CD4-positive, alpha-beta T cell treated with Interferon gamma for 1 hour (primary cell): ENCODE data around the gene BCAP31.
A peak's percentile ranks its signal among the peaks of the same experiment; 100 is the strongest.

Experiments used
- DNase-seq: peaks from one replicate; pipeline ENCODE4 v3.0.0-alpha.2; 2020

BCAP31 gene

DNA sequence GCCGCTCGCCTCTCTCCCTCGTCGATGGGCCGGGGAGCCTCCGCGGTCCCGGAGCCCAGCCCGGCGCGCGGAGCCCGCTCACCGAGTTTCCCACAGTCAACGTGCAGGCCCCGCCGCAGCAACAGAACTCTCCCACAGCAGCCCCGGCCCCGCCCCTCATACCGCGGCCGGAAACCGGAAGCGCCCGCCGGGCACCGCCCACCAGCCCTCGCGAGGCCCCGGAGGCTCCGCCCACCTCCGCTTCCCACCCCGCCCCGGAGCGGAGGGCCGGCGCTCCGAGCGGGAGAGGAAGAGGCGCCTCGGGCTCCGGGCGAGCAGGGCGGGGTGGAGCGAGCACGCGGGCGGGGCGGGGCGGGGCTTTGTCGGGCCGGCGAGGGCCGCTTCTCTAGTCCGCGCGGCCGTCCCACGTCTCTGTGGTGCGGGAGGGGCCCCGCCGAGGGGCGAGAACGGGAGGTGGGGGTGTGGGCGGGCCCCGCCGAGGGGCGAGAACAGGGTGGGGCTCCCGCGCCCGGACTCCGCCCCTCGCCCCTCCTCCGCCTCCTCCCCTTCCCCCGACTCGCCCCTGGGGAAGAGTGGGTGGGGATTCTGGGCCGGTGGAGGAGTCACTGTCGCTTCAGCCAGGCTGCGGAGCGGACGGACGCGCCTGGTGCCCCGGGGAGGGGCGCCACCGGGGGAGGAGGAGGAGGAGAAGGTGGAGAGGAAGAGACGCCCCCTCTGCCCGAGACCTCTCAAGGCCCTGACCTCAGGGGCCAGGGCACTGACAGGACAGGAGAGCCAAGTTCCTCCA is at the start of gene BCAP31, which contains the start of gene ABCD1:
Gene BCAP31 (minus strand): TSS at position 136 of the 787 bp plus-strand sequence. CDS start 1,143 bp downstream, outside the sequence.
Gene ABCD1 (plus strand): TSS at position 605 of the 787 bp plus-strand sequence. CDS start 411 bp downstream, outside the sequence.
- DNase-seq = peak; percentile 91

- no peak for DNase-seq
Measured at GRCh38 chrX:153773218-153773611, 49.0 kb upstream of the BCAP31 start.

GRCh38 chrX:153772316-153773217 is 48.4 kb upstream of the BCAP31 start:
- DNase-seq = no peak

DNA sequence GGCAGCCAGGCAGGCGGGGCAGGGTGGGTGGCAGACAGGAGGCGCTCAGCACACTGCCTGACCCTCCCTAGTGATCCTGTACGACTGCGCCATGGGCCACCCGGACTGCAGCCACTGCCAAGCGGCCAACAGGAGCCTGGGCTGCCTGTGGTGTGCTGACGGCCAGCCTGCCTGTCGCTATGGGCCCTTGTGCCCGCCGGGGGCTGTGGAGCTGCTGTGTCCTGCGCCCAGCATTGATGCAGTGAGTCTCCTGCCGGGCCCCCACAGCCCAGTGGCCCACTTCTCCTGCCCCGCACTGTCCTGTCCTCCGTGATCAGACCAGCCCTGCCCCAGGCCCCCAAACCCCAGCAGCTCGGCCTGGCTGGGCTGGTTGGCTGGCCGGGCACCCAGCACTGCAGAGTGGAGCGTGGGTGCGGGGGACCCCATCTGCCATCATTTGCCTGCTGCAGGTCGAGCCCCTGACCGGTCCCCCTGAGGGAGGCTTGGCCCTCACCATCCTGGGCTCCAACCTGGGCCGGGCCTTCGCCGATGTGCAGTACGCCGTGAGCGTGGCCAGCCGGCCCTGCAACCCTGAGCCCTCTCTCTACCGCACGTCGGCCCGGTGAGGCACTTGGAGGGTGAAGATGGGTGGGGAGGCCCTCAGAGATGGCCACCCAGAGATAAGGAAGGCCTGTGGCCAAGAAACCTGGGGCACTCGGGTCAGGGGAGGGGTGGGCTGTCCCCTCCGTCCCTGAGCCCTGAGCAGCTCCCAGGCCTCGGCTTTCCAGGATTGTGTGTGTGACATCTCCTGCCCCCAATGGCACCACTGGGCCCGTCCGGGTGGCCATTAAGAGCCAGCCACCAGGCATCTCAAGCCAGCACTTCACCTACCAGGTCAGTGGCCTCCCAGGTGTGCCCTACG is 47.5 kb upstream of the BCAP31 start:
- no peak for DNase-seq

- no peak for DNase-seq
Measured at GRCh38 chrX:153770601-153771414, 46.6 kb upstream of the BCAP31 start.

GRCh38 chrX:153769865-153770600 is 45.8 kb upstream of the BCAP31 start:
- no peak for DNase-seq

DNA sequence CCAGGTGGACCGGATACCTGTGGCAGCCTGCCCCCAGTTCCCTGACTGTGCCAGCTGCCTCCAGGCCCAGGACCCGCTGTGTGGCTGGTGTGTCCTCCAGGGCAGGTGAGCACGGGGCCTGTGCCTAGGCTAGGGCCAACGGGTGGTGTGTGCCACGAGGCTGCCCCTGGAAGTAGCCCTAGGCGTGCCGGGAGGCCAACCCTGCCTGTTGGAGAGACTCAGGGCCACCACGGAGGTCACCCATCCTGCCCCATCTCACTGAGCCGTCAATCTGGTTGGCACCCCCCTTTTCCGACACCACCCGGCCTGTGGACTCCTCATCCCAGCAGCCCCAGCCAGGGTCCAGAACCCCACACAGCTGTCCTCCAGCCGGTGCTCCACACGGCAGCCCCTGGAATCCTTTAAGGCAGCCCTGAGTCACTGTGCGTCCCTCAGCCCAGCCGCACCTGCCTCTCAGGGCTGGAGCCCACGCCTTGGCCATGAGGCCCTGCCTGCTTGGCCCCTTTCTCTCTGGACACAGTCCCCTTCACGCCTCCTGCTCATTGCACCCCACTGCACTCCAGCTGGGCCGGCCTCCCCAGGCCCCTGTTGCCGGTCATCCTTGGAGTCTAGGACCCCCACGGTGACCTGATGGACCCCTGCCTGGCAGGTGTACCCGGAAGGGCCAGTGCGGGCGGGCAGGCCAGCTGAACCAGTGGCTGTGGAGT is 45.1 kb upstream of the BCAP31 start:
- DNase-seq = no peak

GRCh38 chrX:153768311-153769157 is 44.3 kb upstream of the BCAP31 start:
- DNase-seq = no peak

DNA sequence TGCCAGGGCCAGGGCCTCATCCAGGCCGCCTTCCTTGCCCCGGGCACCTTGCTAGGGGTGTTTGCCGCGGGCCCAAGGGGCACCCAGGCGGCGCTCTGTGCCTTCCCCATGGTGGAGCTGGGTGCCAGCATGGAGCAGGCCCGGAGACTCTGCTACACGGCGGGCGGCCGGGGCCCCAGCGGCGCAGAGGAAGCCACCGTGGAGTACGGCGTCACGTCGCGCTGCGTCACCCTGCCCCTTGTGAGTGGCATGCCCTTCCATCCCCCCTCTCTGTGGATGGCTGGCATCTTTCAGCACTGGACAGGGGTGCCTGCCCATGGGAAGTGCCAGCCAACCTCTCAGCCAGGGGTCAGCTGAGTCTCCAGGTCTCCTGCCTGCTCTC is 43.5 kb upstream of the BCAP31 start:
- no peak for DNase-seq

DNA sequence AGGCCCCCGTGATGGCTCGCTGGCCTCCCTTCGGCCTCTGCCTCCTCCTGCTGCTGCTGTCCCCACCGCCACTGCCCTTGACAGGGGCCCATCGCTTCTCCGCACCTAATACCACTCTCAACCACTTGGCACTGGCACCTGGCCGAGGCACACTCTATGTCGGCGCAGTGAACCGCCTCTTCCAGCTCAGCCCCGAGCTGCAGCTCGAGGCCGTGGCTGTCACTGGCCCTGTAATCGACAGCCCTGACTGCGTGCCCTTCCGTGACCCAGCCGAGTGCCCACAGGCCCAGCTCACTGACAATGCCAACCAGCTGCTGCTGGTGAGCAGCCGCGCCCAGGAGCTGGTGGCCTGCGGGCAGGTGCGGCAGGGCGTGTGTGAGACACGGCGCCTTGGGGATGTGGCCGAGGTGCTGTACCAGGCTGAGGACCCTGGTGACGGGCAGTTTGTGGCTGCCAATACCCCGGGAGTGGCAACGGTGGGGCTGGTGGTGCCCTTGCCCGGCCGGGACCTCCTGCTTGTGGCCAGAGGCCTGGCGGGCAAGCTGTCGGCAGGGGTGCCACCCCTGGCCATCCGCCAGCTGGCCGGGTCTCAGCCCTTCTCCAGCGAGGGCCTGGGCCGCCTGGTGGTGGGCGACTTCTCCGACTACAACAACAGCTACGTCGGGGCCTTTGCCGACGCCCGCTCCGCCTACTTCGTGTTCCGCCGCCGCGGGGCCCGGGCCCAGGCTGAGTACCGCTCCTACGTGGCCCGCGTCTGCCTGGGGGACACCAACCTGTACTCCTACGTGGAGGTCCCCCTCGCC is 42.9 kb upstream of the BCAP31 start:
- no peak for DNase-seq

DNA sequence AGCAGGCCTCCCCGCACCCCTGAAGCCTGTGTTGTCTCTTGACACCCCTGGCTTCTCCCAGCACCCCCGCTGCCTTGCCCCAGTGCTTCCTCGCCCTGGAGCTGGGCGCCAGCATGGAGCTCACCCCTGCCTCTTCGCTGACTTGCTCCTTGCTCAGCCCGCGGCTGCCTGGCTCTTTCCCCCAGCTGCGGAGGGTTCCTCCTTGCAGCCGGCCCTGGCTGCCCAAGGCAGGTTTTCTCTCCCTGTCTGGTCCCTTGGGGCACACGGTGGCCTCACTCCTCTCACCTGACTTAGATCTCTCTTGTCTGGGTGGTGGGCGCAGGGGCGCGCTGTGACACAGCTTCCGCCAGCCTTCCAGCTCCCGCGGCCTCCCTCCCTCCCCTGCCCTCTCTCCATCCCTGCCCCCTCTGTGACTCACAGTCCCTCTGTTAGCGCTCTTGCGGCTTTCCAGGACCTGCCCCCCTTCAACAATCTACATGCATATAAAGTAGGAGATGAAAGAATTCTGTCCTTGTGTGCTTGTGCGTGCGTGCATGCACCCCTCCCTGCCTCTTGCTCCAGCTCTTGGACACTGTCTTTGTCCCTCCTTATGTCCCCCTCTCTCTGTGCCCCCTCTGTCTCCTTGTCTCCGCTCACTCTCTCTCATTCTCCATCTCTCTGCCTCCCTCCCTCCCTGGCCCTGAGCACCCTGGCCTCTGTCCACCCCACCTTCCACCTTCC is 42.1 kb upstream of the BCAP31 start:
- no peak for DNase-seq

DNA sequence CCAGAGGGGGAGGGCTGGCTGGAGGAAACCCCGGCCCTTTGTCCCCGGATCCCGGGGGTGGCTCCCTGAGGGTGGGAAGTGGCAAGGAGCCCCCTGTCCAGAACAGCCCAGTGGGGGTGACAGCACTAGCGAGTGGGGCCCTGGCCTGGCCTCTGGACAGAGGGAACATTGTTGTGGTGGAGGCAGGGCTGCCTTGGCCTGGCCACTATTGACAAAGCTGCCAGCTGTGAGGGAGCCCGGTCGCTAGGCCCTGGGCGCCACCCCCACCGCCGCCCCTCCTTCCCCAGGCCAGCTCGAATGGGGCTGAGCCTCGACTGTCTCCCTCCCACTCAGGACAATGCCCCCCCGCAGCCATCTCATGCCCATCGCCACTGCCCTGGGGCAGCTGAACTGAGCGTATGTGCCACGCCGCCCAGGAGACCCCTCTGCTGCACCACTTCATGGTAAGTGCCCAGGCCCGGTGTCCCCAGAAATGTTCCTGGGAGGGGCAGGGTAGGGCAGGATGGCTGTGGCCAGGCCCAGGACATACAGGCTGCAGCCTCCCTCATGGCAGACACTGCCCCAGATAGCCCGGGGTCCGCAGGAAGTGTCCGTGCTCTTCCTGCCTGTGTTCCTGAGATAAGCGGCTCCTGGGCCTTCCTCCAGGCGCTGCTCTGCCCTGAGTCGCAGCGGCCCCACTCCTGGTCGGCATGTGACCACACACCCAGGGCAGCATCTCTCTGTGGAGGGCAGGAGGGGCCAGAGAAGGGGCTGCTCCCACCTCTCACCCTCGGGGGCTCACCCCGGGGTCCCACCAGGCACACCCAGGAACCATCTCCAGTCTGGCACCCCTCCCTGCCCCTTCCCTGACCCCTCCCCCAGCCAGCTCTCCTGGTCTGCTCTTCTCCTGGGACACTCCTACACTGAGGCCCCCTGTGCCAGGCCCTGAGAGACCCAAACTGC is 41.2 kb upstream of the BCAP31 start:
- DNase-seq = no peak

- peak; percentile 0 for DNase-seq
Measured at GRCh38 chrX:153764786-153765137, 40.6 kb upstream of the BCAP31 start.

DNA sequence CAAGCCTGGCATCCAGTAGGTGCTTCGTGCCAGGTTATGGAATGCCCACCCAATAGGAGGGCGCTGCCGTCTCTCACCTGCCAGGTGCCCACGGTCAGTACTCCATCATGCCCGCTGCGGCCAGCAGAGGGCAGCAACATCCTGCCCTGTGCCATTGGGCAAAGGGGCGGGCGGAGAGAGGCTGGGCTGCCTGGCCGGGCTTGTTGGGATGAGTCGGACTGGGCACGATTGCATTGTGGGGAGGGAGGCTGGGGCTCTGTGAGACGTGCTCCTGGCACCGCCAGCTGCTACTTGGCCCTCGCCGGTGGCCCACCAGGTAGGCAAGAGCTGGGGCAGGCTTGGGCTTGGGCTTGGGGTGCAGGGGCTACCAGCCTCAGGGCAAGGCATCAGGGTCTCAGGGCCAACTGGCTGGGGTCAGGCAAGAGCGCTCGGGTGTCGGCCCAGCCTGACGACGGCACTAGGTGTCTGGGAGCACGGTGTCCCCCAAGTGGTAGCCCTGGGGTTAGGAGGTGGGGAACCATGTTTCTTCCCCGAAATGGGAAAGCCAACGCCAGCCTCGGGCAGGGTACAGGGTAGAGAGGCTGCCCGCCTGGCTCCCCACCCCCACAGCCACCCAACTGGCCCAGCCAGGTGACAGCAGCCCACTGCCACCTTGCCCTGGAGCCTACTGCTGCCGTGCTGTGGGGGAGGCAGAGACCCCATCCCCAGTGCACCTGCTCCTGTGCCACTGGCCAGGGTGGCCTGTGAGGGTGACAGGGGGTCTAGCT is 40.0 kb upstream of the BCAP31 start, which contains the start of gene PLXNB3:
Gene PLXNB3 (plus strand): TSS at position 261 of the 767 bp plus-strand sequence. CDS start 1,287 bp downstream, outside the sequence.
- peak; percentile 73 for DNase-seq

DNA sequence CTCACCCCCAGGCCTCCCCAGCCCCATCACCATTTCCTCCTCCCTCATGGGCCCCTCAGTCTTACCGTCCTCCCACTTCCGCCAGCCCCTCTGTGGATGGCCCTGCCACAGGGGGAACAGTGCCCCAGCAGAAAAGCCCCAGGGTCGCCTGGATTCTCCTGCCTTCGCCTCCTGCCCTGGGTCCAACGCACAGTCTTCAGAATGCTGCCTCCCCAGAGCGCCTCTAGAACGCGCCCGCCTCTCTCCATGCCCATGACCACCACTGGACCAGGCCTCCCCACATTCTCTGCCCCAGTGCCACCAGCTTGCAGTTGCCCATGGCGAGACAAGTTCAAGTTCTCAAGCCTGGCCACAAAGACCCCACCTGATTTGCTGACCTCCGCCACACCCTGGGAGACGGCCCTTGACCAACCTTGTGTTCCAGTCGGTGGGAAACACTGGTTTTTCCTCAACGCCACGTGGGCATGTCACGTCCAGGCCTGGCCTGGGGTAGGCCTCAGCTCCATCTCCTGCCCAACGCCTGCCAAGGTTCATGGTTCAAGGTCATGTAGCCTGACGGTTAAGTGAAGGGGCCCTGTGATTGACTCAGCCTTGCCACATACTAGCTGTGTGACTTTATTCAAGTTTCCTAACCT is 39.2 kb upstream of the BCAP31 start:
- DNase-seq = peak; percentile 0
